Esophagus squamous epithelium (tissue), 5 donors: ENCODE results near the gene OSBPL9. TPM values are rescaled to one million over a fixed set of nuclear protein-coding genes. Genes with fewer than 3 reads are reported as not detected.

Experiments used
- DNase-seq: peaks from one replicate; lab custom pipeline; 2025; lab: John Stamatoyannopoulos, UW
- H3K27ac ChIP-seq, 4 donors: fragments of 200-600 bp; sonication (generic); one replicate each; pipeline ENCODE4 v1.5.1; 2016 to 2019; ENCODE audit warnings: mild to moderate bottlenecking in 1 of 4
- H3K27me3 ChIP-seq, 4 donors: fragments of 200-600 bp; sonication (generic); 1 replicate in 3 of 4; 2 replicates in 1 of 4; pipeline versions ENCODE4 v1.5.1 to v1.6.0; 2017 to 2021; ENCODE audit warnings: antibody characterized with exemption in 1 of 4
- H3K36me3 ChIP-seq, 3 donors: fragments of 200-600 bp; sonication (generic); one replicate each; pipeline ENCODE4 v1.5.1; 2016 to 2019
- H3K4me1 ChIP-seq, 3 donors: fragments of 200-600 bp; sonication (generic); one replicate each; pipeline ENCODE4 v1.5.1; 2017 to 2019
- H3K4me3 ChIP-seq, 4 donors: fragments of 200-600 bp; sonication (generic); 1 replicate in 3 of 4; 2 replicates in 1 of 4; pipeline ENCODE4 v1.5.1; 2016 to 2019; ENCODE audit warnings: mild to moderate bottlenecking in 2 of 4, moderate library complexity in 1 of 4
- H3K9me3 ChIP-seq, 3 donors: fragments of 200-600 bp; sonication (generic); one replicate each; pipeline ENCODE4 v1.5.1; 2016 to 2019
- POLR2A ChIP-seq, 4 donors: fragments of 450-650 bp; IDR thresholded peaks; one replicate each; pipeline ENCODE4 v1.6.1; 2017; ENCODE audit warnings: antibody characterized with exemption in 4 of 4, mild to moderate bottlenecking in 4 of 4, moderate library complexity in 3 of 4
- WGBS, 2 donors: methylation state at CpG; one replicate each; pipeline ENCODE4 v1.1.5; 2018; 5-methylcytosine and 5-hydroxymethylcytosine counted together
- intact Hi-C: fragments of 100-400 bp; cut with DNase I; formaldehyde crosslinking; loops from one replicate; pipeline ENCODE4 v1.15.0; 2022
- total RNA-seq, 4 donors: library from RNA; depleted of rRNA; stranded (reverse); fragments of >200 nt; gene quantifications; one replicate each; pipeline ENCODE4 v1.1.0, GENCODE V29; 2016
- TF ChIP-seq, protein P1 (sequence below), 6 experiments: fragments of 450-650 bp in 4 of 6; fragments of 200-600 bp in 2 of 6; sonication (generic) in 2 of 6; IDR thresholded peaks; one replicate each; pipeline ENCODE4 v1.5.1; 2016 to 2019; ENCODE audit warnings: antibody characterized with exemption in 6 of 6, mild to moderate bottlenecking in 4 of 6, moderate library complexity in 4 of 6
- donor health status: DM: yes; HTN: yes; CAD: no.

Gene OSBPL9
- total RNA-seq, 4 donors from 2014 or later, result 13.9 to 71.9 (median 37.4) TPM

DNA sequence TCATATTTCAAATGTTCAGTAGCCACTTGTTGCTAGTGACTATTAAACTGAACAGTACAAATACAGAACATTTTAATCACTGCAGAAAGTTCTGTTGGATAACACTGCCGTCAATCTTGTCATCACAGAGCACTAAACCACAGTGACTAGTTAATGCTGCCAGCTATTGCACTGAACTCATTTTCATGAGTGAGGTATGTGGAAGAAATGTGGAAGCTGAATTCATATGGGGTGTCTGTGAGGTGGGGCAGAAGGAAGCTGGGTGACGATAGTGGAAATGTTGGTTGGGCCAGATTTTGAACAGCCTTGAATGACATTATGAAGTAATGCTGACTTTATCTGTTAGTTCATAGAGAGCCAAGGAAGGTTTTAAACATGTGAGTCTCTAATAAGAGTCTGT lies 49.6 kb downstream of the OSBPL9 start:
- Histone ChIP-seq H3K4me1 (peaks cover 0 to 32% (median 1%) of the 10 kb centered on the region in 3 donors), H3K9me3 (no peaks in the 10 kb centered on the region), H3K4me3 (no peak overlapping the region), H3K27me3 (no peaks in the 10 kb centered on the region), H3K36me3 (no peaks in the 10 kb centered on the region), H3K27ac (peak overlapping the region in 2 of 4 donors; percentile 3 to 21)
- DNase-seq, result no peak
- TF ChIP-seq, protein P1, sequence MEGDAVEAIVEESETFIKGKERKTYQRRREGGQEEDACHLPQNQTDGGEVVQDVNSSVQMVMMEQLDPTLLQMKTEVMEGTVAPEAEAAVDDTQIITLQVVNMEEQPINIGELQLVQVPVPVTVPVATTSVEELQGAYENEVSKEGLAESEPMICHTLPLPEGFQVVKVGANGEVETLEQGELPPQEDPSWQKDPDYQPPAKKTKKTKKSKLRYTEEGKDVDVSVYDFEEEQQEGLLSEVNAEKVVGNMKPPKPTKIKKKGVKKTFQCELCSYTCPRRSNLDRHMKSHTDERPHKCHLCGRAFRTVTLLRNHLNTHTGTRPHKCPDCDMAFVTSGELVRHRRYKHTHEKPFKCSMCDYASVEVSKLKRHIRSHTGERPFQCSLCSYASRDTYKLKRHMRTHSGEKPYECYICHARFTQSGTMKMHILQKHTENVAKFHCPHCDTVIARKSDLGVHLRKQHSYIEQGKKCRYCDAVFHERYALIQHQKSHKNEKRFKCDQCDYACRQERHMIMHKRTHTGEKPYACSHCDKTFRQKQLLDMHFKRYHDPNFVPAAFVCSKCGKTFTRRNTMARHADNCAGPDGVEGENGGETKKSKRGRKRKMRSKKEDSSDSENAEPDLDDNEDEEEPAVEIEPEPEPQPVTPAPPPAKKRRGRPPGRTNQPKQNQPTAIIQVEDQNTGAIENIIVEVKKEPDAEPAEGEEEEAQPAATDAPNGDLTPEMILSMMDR (IDR thresholded peaks at IDR 0.05), result no peak
- TF ChIP-seq POLR2A (IDR thresholded peaks at IDR 0.05), result no peak
- intact Hi-C loops, result no loop called here
- 68 to 71% methylated on average over 2 of the region's 2 CpGs for WGBS, 2 donors

- 90 to 97% methylated on average over 2 of the region's 2 CpGs for WGBS, 2 donors
- DNase-seq, result no peak
- intact Hi-C loops, result no loop called here
- no peak for TF ChIP-seq POLR2A (IDR thresholded peaks at IDR 0.05)
- TF ChIP-seq, protein P1 (IDR thresholded peaks at IDR 0.05), result no peak
- Histone ChIP-seq H3K9me3 (no peaks in the 10 kb centered on the region), H3K27ac (no peak overlapping the region), H3K36me3 (no peaks in the 10 kb centered on the region), H3K4me3 (no peak overlapping the region), H3K27me3 (no peaks in the 10 kb centered on the region), H3K4me1 (peaks cover 0 to 27% (median 0%) of the 10 kb centered on the region in 3 donors)
Measured at GRCh38 chr1:51667561-51667960, 50.7 kb downstream of the OSBPL9 start.

DNA sequence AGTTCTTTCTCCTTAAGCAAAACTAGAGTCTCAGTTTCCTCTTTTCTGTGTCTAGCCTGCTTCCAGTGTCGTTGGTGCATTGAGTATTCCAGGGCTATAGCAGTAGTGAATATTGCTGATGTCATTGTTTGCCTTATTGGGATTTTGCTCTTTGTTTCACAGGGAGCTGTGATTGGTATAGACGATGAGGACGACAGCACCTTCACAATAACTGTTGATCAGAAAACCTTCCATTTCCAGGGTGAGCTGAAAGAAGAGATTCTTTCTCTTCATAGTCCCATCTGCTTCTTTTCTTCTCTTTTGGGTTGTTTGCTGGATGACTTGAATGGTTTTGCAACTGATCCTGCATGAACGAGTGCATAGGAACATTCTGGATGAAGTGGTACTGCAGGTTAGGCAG lies 52.4 kb downstream of the OSBPL9 start:
- H3K4me1 ChIP-seq, result peaks cover 0 to 27% (median 0%) of the 10 kb centered on the region in 3 donors
- H3K9me3 ChIP-seq, result no peaks in the 10 kb centered on the region
- H3K4me3 ChIP-seq, result no peak overlapping the region
- intact Hi-C loops, result no loop called here
- peaks cover 0 to 3% (median 0%) of the 10 kb centered on the region in 3 donors for H3K36me3 ChIP-seq
- no peaks in the 10 kb centered on the region for H3K27me3 ChIP-seq
- no peak for DNase-seq
- 61 to 64% methylated on average over 3 to 4 of the region's 4 CpGs for WGBS, 2 donors
- H3K27ac ChIP-seq, result no peak overlapping the region
- TF ChIP-seq, protein P1 (IDR thresholded peaks at IDR 0.05), result no peak
- no peak for TF ChIP-seq POLR2A (IDR thresholded peaks at IDR 0.05)

GRCh38 chr1:51669816-51670215 lies 52.9 kb downstream of the OSBPL9 start:
- WGBS, 2 donors, result 86 to 91% methylated on average over 2 of the region's 2 CpGs
- Histone ChIP-seq H3K4me1 (peaks cover 0 to 27% (median 0%) of the 10 kb centered on the region in 3 donors), H3K9me3 (no peaks in the 10 kb centered on the region), H3K4me3 (no peak overlapping the region), H3K36me3 (peaks cover 0 to 8% (median 0%) of the 10 kb centered on the region in 3 donors), H3K27me3 (no peaks in the 10 kb centered on the region), H3K27ac (no peak overlapping the region)
- TF ChIP-seq, protein P1 (IDR thresholded peaks at IDR 0.05), result no peak
- no peak for TF ChIP-seq POLR2A (IDR thresholded peaks at IDR 0.05)
- no peak for DNase-seq
- intact Hi-C loops, result no loop called here

- Histone ChIP-seq H3K4me1 (peaks cover 0 to 17% (median 0%) of the 10 kb centered on the region in 3 donors), H3K27ac (no peak overlapping the region), H3K36me3 (peaks cover 0 to 8% (median 0%) of the 10 kb centered on the region in 3 donors), H3K4me3 (no peak overlapping the region), H3K9me3 (no peaks in the 10 kb centered on the region), H3K27me3 (no peaks in the 10 kb centered on the region)
- TF ChIP-seq POLR2A (IDR thresholded peaks at IDR 0.05), result no peak
- TF ChIP-seq, protein P1 (IDR thresholded peaks at IDR 0.05), result no peak
- no peak for DNase-seq
- WGBS, 2 donors, result 89% methylated on average over 4 of the region's 4 CpGs
- intact Hi-C loops, result no loop called here
Measured at GRCh38 chr1:51671527-51672325, 54.8 kb downstream of the OSBPL9 start.
